ENCODE measurements around the gene SLC9A3. TPM values are rescaled to one million over a fixed set of nuclear protein-coding genes. Genes with fewer than 3 reads are reported as not detected.

The SLC9A3 gene
- total RNA-seq, 2 experiments from 2014 or later: 2.3 to 2.5 TPM

GRCh38 chr5:570446-570845, 46.2 kb upstream of the SLC9A3 start:
- DNase-seq (no peak), ATAC-seq (ENCODE audit: poor library complexity) (no peak)
- no peaks in the 10 kb centered on the region for H3K9me3 Mint-ChIP-seq
- no peak for TF ChIP-seq CTCF (IDR thresholded peaks at IDR 0.05)
- no peaks in the 10 kb centered on the region for H3K4me1 Mint-ChIP-seq (ENCODE audit: low read depth)
- Histone ChIP-seq H3K27ac (ENCODE audit: low read depth in 1 of 2, low read length in 2 of 2) (no peak overlapping the region), H3K4me3 (ENCODE audit: low read length) (no peak overlapping the region), H3K27me3 (ENCODE audit: control insufficient read depth in 1 of 2, insufficient read depth in 2 of 2, low read length in 2 of 2) (peaks cover 1 to 6% of the 10 kb centered on the region in 2 experiments), H3K9me3 (ENCODE audit: control insufficient read depth in 1 of 2, insufficient read depth in 1 of 2, low read length in 2 of 2) (peaks cover 0 to 19% of the 10 kb centered on the region in 2 experiments), H3K4me1 (ENCODE audit: insufficient read depth, low read length) (no peaks in the 10 kb centered on the region), H3K36me3 (ENCODE audit: insufficient read depth, low read length) (no peaks in the 10 kb centered on the region)
- no peaks in the 10 kb centered on the region for H3K36me3 Mint-ChIP-seq (ENCODE audit: low read depth)
- POLR2A ChIA-PET: no interaction called here
- no peak overlapping the region for H3K4me3 Mint-ChIP-seq
- CTCF ChIA-PET: no interaction called here
- H3K27me3 Mint-ChIP-seq: peaks cover 42% of the 10 kb centered on the region
- intact Hi-C loops (cut with DNase I, micrococcal nuclease): no loop called here
- no peak overlapping the region for H3K27ac Mint-ChIP-seq

DNA sequence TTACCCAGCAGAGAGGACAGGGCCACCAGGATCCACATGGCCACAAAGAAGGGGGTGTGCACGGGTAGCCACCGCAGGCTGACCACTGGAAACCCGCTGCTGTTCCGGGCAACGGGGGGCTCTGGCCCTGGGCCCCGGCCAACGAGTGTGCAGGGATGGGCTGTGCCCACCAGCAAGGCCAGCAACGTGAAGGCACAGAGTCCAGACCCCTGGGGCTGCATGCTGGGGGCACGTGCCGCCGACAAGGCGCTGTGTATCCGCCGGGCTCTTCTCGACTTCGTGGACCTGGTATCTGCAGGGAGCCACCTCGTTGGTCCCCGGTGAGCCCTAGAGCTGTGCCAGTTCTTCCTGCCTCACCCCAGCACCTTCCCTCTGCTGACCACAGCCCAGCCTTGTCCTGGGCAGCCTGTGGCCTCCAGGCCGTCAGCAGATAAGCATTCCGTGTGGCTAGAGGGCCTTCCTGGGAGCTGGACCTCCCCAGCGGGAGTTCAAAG, 45.7 kb upstream of the SLC9A3 start:
- Histone ChIP-seq H3K36me3 (ENCODE audit: insufficient read depth, low read length) (no peaks in the 10 kb centered on the region), H3K27ac (ENCODE audit: low read depth in 1 of 2, low read length in 2 of 2) (no peak overlapping the region), H3K4me3 (ENCODE audit: low read length) (no peak overlapping the region), H3K4me1 (ENCODE audit: insufficient read depth, low read length) (no peaks in the 10 kb centered on the region), H3K9me3 (ENCODE audit: control insufficient read depth in 1 of 2, insufficient read depth in 1 of 2, low read length in 2 of 2) (peaks cover 0 to 15% of the 10 kb centered on the region in 2 experiments), H3K27me3 (ENCODE audit: control insufficient read depth in 1 of 2, insufficient read depth in 2 of 2, low read length in 2 of 2) (peaks cover 0 to 6% of the 10 kb centered on the region in 2 experiments)
- H3K27ac Mint-ChIP-seq: no peak overlapping the region
- no peaks in the 10 kb centered on the region for H3K9me3 Mint-ChIP-seq
- no peak for ATAC-seq (ENCODE audit: poor library complexity)
- peaks cover 37% of the 10 kb centered on the region for H3K27me3 Mint-ChIP-seq
- no peak for TF ChIP-seq CTCF (IDR thresholded peaks at IDR 0.05)
- ChIA-PET CTCF (no interaction called here), POLR2A (no interaction called here)
- H3K4me3 Mint-ChIP-seq: no peak overlapping the region
- intact Hi-C loops (cut with DNase I, micrococcal nuclease): no loop called here
- H3K36me3 Mint-ChIP-seq (ENCODE audit: low read depth): no peaks in the 10 kb centered on the region
- no peaks in the 10 kb centered on the region for H3K4me1 Mint-ChIP-seq (ENCODE audit: low read depth)
- no peak for DNase-seq

GRCh38 chr5:569358-569867, 45.2 kb upstream of the SLC9A3 start:
- ChIA-PET CTCF (no interaction called here), POLR2A (no interaction called here)
- Mint-ChIP-seq H3K27me3 (peaks cover 32% of the 10 kb centered on the region), H3K4me3 (no peak overlapping the region), H3K27ac (no peak overlapping the region), H3K4me1 (ENCODE audit: low read depth) (no peaks in the 10 kb centered on the region), H3K36me3 (ENCODE audit: low read depth) (no peaks in the 10 kb centered on the region), H3K9me3 (no peaks in the 10 kb centered on the region)
- peaks cover 0 to 13% of the 10 kb centered on the region in 2 experiments for H3K9me3 ChIP-seq (ENCODE audit: control insufficient read depth in 1 of 2, insufficient read depth in 1 of 2, low read length in 2 of 2)
- TF ChIP-seq CTCF (IDR thresholded peaks at IDR 0.05): no peak
- H3K4me1 ChIP-seq (ENCODE audit: insufficient read depth, low read length): no peaks in the 10 kb centered on the region
- peaks cover 0 to 6% of the 10 kb centered on the region in 2 experiments for H3K27me3 ChIP-seq (ENCODE audit: control insufficient read depth in 1 of 2, insufficient read depth in 2 of 2, low read length in 2 of 2)
- H3K27ac ChIP-seq (ENCODE audit: low read depth in 1 of 2, low read length in 2 of 2): no peak overlapping the region
- no peak for DNase-seq
- no peak for ATAC-seq (ENCODE audit: poor library complexity)
- H3K4me3 ChIP-seq (ENCODE audit: low read length): no peak overlapping the region
- intact Hi-C loops (cut with DNase I, micrococcal nuclease): no loop called here
- no peaks in the 10 kb centered on the region for H3K36me3 ChIP-seq (ENCODE audit: insufficient read depth, low read length)
